ENCODE data around the gene CACNA1E. TPM values are rescaled to one million over a fixed set of nuclear protein-coding genes. Genes with fewer than 3 reads are reported as not detected.
A peak's percentile ranks its signal among the peaks of the same experiment; 100 is the strongest.

The CACNA1E gene
- total RNA-seq, 4 donors from 2014 or later = 0.47 to 0.83 TPM; not detected in 2

GRCh38 chr1:181548497-181548896 is 65.2 kb downstream of the CACNA1E start:
- no peak for DNase-seq
- H3K27me3 ChIP-seq = no peaks in the 10 kb centered on the region

GRCh38 chr1:181551249-181551648 is 67.9 kb downstream of the CACNA1E start:
- TF ChIP-seq POLR2A (IDR thresholded peaks at IDR 0.05) = no peak
- no peak for TF ChIP-seq CTCF (IDR thresholded peaks at IDR 0.05)
- Histone ChIP-seq H3K9me3 (no peaks in the 10 kb centered on the region), H3K4me1 (no peaks in the 10 kb centered on the region), H3K4me3 (no peak overlapping the region), H3K27me3 (no peaks in the 10 kb centered on the region), H3K36me3 (no peaks in the 10 kb centered on the region), H3K27ac (no peak overlapping the region)
- DNase-seq = peak in 2 of 3 donors; percentile 29 to 53

More at GRCh38 chr1:181548497-181548896, 65.2 kb downstream of the CACNA1E start:
- no peaks in the 10 kb centered on the region for H3K9me3 ChIP-seq
- no peak overlapping the region for H3K4me3 ChIP-seq
- no peaks in the 10 kb centered on the region for H3K36me3 ChIP-seq
- no peak for TF ChIP-seq POLR2A (IDR thresholded peaks at IDR 0.05)
- no peak overlapping the region for H3K27ac ChIP-seq
- H3K4me1 ChIP-seq = no peaks in the 10 kb centered on the region

- Histone ChIP-seq H3K4me1 (no peaks in the 10 kb centered on the region), H3K4me3 (no peak overlapping the region), H3K27ac (no peak overlapping the region), H3K9me3 (no peaks in the 10 kb centered on the region), H3K36me3 (no peaks in the 10 kb centered on the region), H3K27me3 (no peaks in the 10 kb centered on the region)
- TF ChIP-seq POLR2A (IDR thresholded peaks at IDR 0.05) (no peak), CTCF (IDR thresholded peaks at IDR 0.05) (no peak)
- no peak for DNase-seq
These were observed 68.4 kb downstream of the CACNA1E start for GRCh38 chr1:181551754-181552153.

DNA sequence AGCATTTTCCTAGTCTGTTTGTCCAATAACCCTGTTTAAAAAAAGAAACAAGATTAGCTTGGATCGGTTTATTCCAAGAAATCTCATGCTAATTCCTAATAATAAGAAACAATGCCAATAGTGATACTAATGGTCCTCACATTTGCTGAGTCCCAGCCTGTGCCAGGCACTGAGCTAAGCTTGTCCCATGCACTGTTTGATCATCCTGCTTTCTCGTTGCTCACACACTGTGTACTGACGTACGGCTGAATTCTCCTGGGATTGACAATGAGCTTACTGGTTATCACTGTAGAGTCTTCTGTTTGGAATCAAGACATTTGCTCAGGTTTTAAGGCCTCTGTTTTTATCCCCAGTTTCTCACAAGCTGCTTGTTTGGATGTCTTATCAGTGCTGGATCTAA is 71.1 kb downstream of the CACNA1E start:
- H3K36me3 ChIP-seq = no peaks in the 10 kb centered on the region

GRCh38 chr1:181556631-181557030 is 73.3 kb downstream of the CACNA1E start:
- no peak overlapping the region for H3K27ac ChIP-seq

More for the DNA sequence above, 71.1 kb downstream of the CACNA1E start:
- no peak for DNase-seq
- Histone ChIP-seq H3K9me3 (no peaks in the 10 kb centered on the region), H3K27ac (no peak overlapping the region), H3K4me1 (no peaks in the 10 kb centered on the region), H3K27me3 (no peaks in the 10 kb centered on the region), H3K4me3 (no peak overlapping the region)
- TF ChIP-seq POLR2A (IDR thresholded peaks at IDR 0.05) = no peak
- TF ChIP-seq CTCF (IDR thresholded peaks at IDR 0.05) = no peak

GRCh38 chr1:181557313-181557712 is 74.0 kb downstream of the CACNA1E start:
- Histone ChIP-seq H3K9me3 (no peaks in the 10 kb centered on the region), H3K27ac (no peak overlapping the region), H3K4me3 (no peak overlapping the region), H3K4me1 (no peaks in the 10 kb centered on the region), H3K27me3 (no peaks in the 10 kb centered on the region), H3K36me3 (no peaks in the 10 kb centered on the region)
- DNase-seq = no peak
- TF ChIP-seq CTCF (IDR thresholded peaks at IDR 0.05) (no peak), POLR2A (IDR thresholded peaks at IDR 0.05) (no peak)

More at GRCh38 chr1:181556631-181557030, 73.3 kb downstream of the CACNA1E start:
- Histone ChIP-seq H3K4me1 (no peaks in the 10 kb centered on the region), H3K36me3 (no peaks in the 10 kb centered on the region), H3K27me3 (no peaks in the 10 kb centered on the region), H3K9me3 (no peaks in the 10 kb centered on the region), H3K4me3 (no peak overlapping the region)
- TF ChIP-seq CTCF (IDR thresholded peaks at IDR 0.05) (no peak), POLR2A (IDR thresholded peaks at IDR 0.05) (no peak)
- no peak for DNase-seq

All from Peyer's patch (tissue), 4 donors.